ENCODE results near the gene MYO1H.
A peak's percentile ranks its signal among the peaks of the same experiment; 100 is the strongest.

MYO1H gene

GRCh38 chr12:109475993-109476806 is 128.5 kb downstream of the MYO1H start:
- no peak for DNase-seq

- no peak for DNase-seq
Measured at GRCh38 chr12:109476807-109477184, 129.1 kb downstream of the MYO1H start.

- DNase-seq, result peak; percentile 84
Measured at GRCh38 chr12:109477185-109477962, 129.7 kb downstream of the MYO1H start, which contains the start of the genes KCTD10 and UBE3B. KCTD10 (minus strand) TSS chr12:109477300; CDS start chr12:109477262, 38 bp downstream. UBE3B (plus strand) TSS chr12:109477634; CDS start chr12:109483552, 5,918 bp downstream.

- DNase-seq, result no peak
Measured at GRCh38 chr12:109477963-109478315, 130.2 kb downstream of the MYO1H start.

GRCh38 chr12:109479761-109480160 is 132.1 kb downstream of the MYO1H start:
- no peak for DNase-seq

- DNase-seq, result no peak
Measured at GRCh38 chr12:109480356-109480755, 132.7 kb downstream of the MYO1H start.

GRCh38 chr12:109481863-109482262 is 134.2 kb downstream of the MYO1H start:
- DNase-seq, result no peak

GRCh38 chr12:109482491-109482890 is 134.8 kb downstream of the MYO1H start:
- no peak for DNase-seq

- DNase-seq, result no peak
Measured at GRCh38 chr12:109482894-109483293, 135.2 kb downstream of the MYO1H start.

GRCh38 chr12:109483346-109483745 is 135.6 kb downstream of the MYO1H start:
- DNase-seq, result no peak

GRCh38 chr12:109485201-109485600 is 137.5 kb downstream of the MYO1H start:
- no peak for DNase-seq

- DNase-seq, result no peak
Measured at GRCh38 chr12:109487181-109488050, 139.7 kb downstream of the MYO1H start.

GRCh38 chr12:109488051-109488665 is 140.5 kb downstream of the MYO1H start:
- no peak for DNase-seq

GRCh38 chr12:109489016-109489954 is 141.6 kb downstream of the MYO1H start:
- DNase-seq, result no peak

GRCh38 chr12:109489955-109490565 is 142.4 kb downstream of the MYO1H start:
- no peak for DNase-seq

GRCh38 chr12:109491671-109492070 is 144.0 kb downstream of the MYO1H start:
- DNase-seq, result no peak

- DNase-seq, result no peak
Measured at GRCh38 chr12:109492371-109492770, 144.7 kb downstream of the MYO1H start.

- no peak for DNase-seq
Measured at GRCh38 chr12:109493090-109493489, 145.4 kb downstream of the MYO1H start.

- no peak for DNase-seq
Measured at GRCh38 chr12:109493938-109494337, 146.2 kb downstream of the MYO1H start.

- DNase-seq, result no peak
Measured at GRCh38 chr12:109494348-109494881, 146.7 kb downstream of the MYO1H start.

- DNase-seq, result no peak
Measured at GRCh38 chr12:109495012-109495411, 147.3 kb downstream of the MYO1H start.
